Adrenal gland (tissue), 12 donors: ENCODE measurements around the gene IL18RAP. TPM values are rescaled to one million over a fixed set of nuclear protein-coding genes. Genes with fewer than 3 reads are reported as not detected.

Source experiments
- DNase-seq, 7 donors: peaks; one replicate each; pipeline ENCODE4 v3.0.0-alpha.2; 2019 to 2020
- H3K27ac ChIP-seq, 5 donors: fragments of 200-600 bp; sonication (generic) in 4 of 5; 1 replicate in 3 of 5; 2 replicates in 2 of 5; pipeline versions ENCODE4 v1.5.1 to v1.8.0; 2016 to 2020; ENCODE audit warnings: mild to moderate bottlenecking in 1 of 5
- H3K27me3 ChIP-seq: fragments of 200-600 bp; 2 replicates; pipeline ENCODE4 v1.8.0; 2021
- H3K36me3 ChIP-seq, 2 donors: fragments of 200-600 bp; replicated peaks in 1 of 2; 1 replicate in 1 of 2; 2 replicates in 1 of 2; pipeline versions ENCODE4 v1.5.1 to v1.8.0; 2018 to 2022
- H3K4me1 ChIP-seq, 2 donors: fragments of 200-600 bp; replicated peaks in 1 of 2; 1 replicate in 1 of 2; 2 replicates in 1 of 2; pipeline versions ENCODE4 v1.5.1 to v1.8.0; 2018 to 2021
- H3K4me3 ChIP-seq, 4 donors: fragments of 200-600 bp; sonication (generic) in 3 of 4; one replicate each; pipeline ENCODE4 v1.5.1; 2016 to 2018
- H3K9me3 ChIP-seq, 3 donors: fragments of 200-600 bp; sonication (generic) in 1 of 3; replicated peaks in 1 of 3; 1 replicate in 2 of 3; 2 replicates in 1 of 3; pipeline versions ENCODE4 v1.5.1 to v1.8.0; 2016 to 2021
- POLR2A ChIP-seq, 2 donors: fragments of 450-650 bp; IDR thresholded peaks; one replicate each; pipeline ENCODE4 v1.6.1; 2017; ENCODE audit warnings: antibody characterized with exemption in 2 of 2, mild to moderate bottlenecking in 2 of 2, moderate library complexity in 1 of 2
- WGBS, 4 donors: extraction: QIAGEN DNeasy Blood & Tissue Kit in 2 of 4; methylation state at CpG; one replicate each; pipeline versions ENCODE4 v1.1.5 to v1.1.7; 2013 to 2017; 5-methylcytosine and 5-hydroxymethylcytosine counted together
- intact Hi-C, 2 donors: fragments of 100-400 bp; cut with DNase I; formaldehyde crosslinking; loops; one replicate each; pipeline versions ENCODE4 v1.14.1 to v1.15.0; 2022 to 2023
- microRNA-seq, 3 donors: library from miRNA; unstranded; fragments of <30 nt; microRNA quantifications; one replicate each; pipeline ENCODE4, GENCODE V29; 2017 to 2020
- polyA plus RNA-seq, 3 donors: library from polyadenylated mRNA; stranded (reverse); fragments of 200-250 nt in 2 of 3; fragments of 350-450 nt in 1 of 3; fragmentation: Illumina TruSeq in 1 of 3; extraction: RNeasy Lipid Tissue Mini Kit (QIAGEN cat#74804) in 1 of 3; gene quantifications; one replicate each; pipeline ENCODE4 v1.2.3, GENCODE V29; 2013 to 2014
- small RNA-seq, 2 donors: library from RNA; depleted of rRNA; stranded (forward); fragments of <200 nt; gene quantifications; one replicate each; pipeline ENCODE3, GENCODE V24; 2016
- total RNA-seq, 9 donors: library from RNA; depleted of rRNA in 4 of 9; stranded (reverse); fragments of >200 nt in 4 of 9; fragments of 120-200 nt in 1 of 9; fragmentation: NEBNext Ultra II Directional in 1 of 9; extraction: Animal tissue kit (Norgen Biotek cat#: 25700) in 1 of 9; gene quantifications; one replicate each; pipeline versions ENCODE4 v1.1.0 to v1.2.4, GENCODE V29; 2013 to 2023
- TF ChIP-seq, protein P1 (sequence below), 6 experiments: fragments of 450-650 bp in 4 of 6; fragments of 200-600 bp in 2 of 6; sonication (generic) in 1 of 6; IDR thresholded peaks; 1 replicate in 5 of 6; 2 replicates in 1 of 6; pipeline versions ENCODE4 v1.5.1 to v1.8.0; 2016 to 2021; ENCODE audit warnings: antibody characterized with exemption in 6 of 6, mild to moderate bottlenecking in 2 of 6, moderate library complexity in 1 of 6
- donor health status: healthy with polysubstance abuse.
- donor health status: Bipolar disorder and iron deficiency.
- donor health status: DM: yes; HTN: yes; CAD: no.
- donor health status: DM: no; HTN: no; CAD: no.
- donor health status: DM: no; HTN: no; CAD: no.
- donor health status: DM: yes; HTN: yes; CAD: no.

Gene IL18RAP
- total and polyA plus RNA-seq, 12 donors = 0.14 to 1.4 (median 0.29) TPM; not detected in 1

DNA sequence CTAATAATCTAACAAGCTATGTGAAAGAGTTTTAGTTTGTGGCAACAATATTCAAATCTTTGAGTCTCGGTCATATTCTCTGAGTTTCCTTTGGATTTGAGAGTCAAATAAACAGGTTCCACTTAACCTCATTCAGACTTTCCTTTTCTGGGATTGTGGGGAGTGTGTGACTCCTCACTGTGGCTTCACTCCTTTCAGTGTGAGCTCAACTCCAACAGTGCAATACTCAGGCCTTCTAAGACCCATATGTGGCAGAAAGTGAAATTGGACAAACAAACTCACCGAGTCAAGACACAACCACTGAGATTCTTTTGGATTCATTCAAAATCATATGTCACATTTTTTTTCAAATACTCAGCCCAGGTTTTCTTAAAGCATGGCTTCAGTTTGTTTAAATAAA, 75.5 kb downstream of the IL18RAP start:
- Histone ChIP-seq H3K9me3 (no peaks in the 10 kb centered on the region), H3K4me1 (no peaks in the 10 kb centered on the region), H3K27ac (no peak overlapping the region), H3K27me3 (no peaks in the 10 kb centered on the region), H3K36me3 (no peaks in the 10 kb centered on the region), H3K4me3 (no peak overlapping the region)
- DNase-seq = no peak
- intact Hi-C loops = no loop called here
- 81 to 98% (median 89%) methylated on average over 2 of the region's 2 CpGs for WGBS, 4 donors
- TF ChIP-seq, protein P1, sequence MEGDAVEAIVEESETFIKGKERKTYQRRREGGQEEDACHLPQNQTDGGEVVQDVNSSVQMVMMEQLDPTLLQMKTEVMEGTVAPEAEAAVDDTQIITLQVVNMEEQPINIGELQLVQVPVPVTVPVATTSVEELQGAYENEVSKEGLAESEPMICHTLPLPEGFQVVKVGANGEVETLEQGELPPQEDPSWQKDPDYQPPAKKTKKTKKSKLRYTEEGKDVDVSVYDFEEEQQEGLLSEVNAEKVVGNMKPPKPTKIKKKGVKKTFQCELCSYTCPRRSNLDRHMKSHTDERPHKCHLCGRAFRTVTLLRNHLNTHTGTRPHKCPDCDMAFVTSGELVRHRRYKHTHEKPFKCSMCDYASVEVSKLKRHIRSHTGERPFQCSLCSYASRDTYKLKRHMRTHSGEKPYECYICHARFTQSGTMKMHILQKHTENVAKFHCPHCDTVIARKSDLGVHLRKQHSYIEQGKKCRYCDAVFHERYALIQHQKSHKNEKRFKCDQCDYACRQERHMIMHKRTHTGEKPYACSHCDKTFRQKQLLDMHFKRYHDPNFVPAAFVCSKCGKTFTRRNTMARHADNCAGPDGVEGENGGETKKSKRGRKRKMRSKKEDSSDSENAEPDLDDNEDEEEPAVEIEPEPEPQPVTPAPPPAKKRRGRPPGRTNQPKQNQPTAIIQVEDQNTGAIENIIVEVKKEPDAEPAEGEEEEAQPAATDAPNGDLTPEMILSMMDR (IDR thresholded peaks at IDR 0.05) = no peak
- no peak for TF ChIP-seq POLR2A (IDR thresholded peaks at IDR 0.05)

DNA sequence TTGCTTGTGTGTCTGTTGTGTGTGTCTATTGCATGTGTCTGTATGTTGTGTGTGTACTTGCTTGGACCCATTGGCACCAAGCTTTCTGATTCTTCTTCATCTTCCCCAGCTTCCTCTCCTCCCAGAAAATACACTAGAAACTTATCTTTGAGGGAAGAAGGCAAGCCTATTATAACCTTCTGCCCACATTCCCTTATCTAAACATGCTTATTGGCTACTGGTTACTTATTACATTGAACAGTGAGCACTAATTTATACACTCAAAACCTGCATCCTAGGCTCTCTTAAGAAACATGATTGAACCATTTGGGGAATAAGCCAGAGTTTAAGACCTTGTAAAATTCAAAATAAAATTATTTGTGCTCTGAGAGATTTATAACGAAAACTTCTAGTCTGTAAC, 76.6 kb downstream of the IL18RAP start:
- no peaks in the 10 kb centered on the region for H3K27me3 ChIP-seq
- no peak overlapping the region for H3K4me3 ChIP-seq
- no peak overlapping the region for H3K27ac ChIP-seq
- no peaks in the 10 kb centered on the region for H3K4me1 ChIP-seq
- no peaks in the 10 kb centered on the region for H3K36me3 ChIP-seq
- DNase-seq = no peak
- 59 to 78% (median 71%) methylated on average over 1 of the region's 1 CpG for WGBS, 4 donors
- H3K9me3 ChIP-seq = no peaks in the 10 kb centered on the region
- no peak for TF ChIP-seq POLR2A (IDR thresholded peaks at IDR 0.05)
- TF ChIP-seq, protein P1 (IDR thresholded peaks at IDR 0.05) = no peak
- intact Hi-C loops = no loop called here

Small RNAs within 50 kb of the gene (microRNA-seq; reads per million reads assigned to microRNA genes)
- gene MIR4772 = 0 to 5.8 (median 0) reads per million in 3 donors

Small RNAs within 50 kb of the gene (small RNA-seq; reads per million reads assigned to genes)
- 0 reads per million in 2 donors for gene MIR4772

Other genes with a start within 250 kb of the IL18RAP start
- gene IL1RL2, start 236.1 kb upstream of the IL18RAP start, total RNA-seq = 1 to 10 TPM in 8 of 9 donors, under 1 TPM in 1; 0.22 to 4.6 (median 1.9) TPM
- gene IL1RL2, start 236.1 kb upstream of the IL18RAP start, polyA plus RNA-seq = 1 to 10 TPM; 1.2 to 4.0 (median 1.5) TPM
- 10 to 100 TPM in 7 of 9 donors, 1 to 10 TPM in 2; 2.1 to 74.8 (median 25.3) TPM for gene IL1RL1, start 111.6 kb upstream of the IL18RAP start, total RNA-seq
- gene IL1RL1, start 111.6 kb upstream of the IL18RAP start, polyA plus RNA-seq = 10 to 100 TPM; 11.5 to 60.5 (median 17.4) TPM
- gene IL18R1, start 67.4 kb upstream of the IL18RAP start, total RNA-seq = 1 to 10 TPM; 1.2 to 5.5 (median 4.3) TPM
- 1 to 10 TPM; 2.3 to 3.1 (median 2.4) TPM for gene IL18R1, start 67.4 kb upstream of the IL18RAP start, polyA plus RNA-seq
- under 1 TPM in 1 of 9 donors, not detected in 8; 0.17 TPM for gene SLC9A4, start 50.1 kb downstream of the IL18RAP start, total RNA-seq
- gene SLC9A4, start 50.1 kb downstream of the IL18RAP start, polyA plus RNA-seq = not detected
- gene SLC9A2, start 196.4 kb downstream of the IL18RAP start, total RNA-seq = 1 to 10 TPM in 1 of 9 donors, under 1 TPM in 6, not detected in 2; 0.13 to 2.1 (median 0.30) TPM
- gene SLC9A2, start 196.4 kb downstream of the IL18RAP start, polyA plus RNA-seq = 1 to 10 TPM in 1 of 3 donors, under 1 TPM in 2; 0.03 to 1.8 (median 0.24) TPM